ENCODE data around the gene ARHGEF16. TPM values are rescaled to one million over a fixed set of nuclear protein-coding genes. Genes with fewer than 3 reads are reported as not detected.

The ARHGEF16 gene
- total RNA-seq, 1 experiment from 2014 or later, result 10.1 TPM

GRCh38 chr1:3425486-3426215, 28.8 kb upstream of the ARHGEF16 start:
- H3K4me3 ChIP-seq (ENCODE audit: low read depth in 2 of 2, low read length in 2 of 2), result no peak overlapping the region
- in situ Hi-C loops (cut with HindIII; ENCODE audit: low pct_unique_long_range_greater_than_20kb, low sequenced_read_pairs), result no loop called here
- no peak for TF ChIP-seq REST (IDR thresholded peaks at IDR 0.05; ENCODE audit: insufficient read depth in 1 of 2, low read depth in 2 of 2, low read length in 1 of 2)
- no peak for TF ChIP-seq POLR2AphosphoS5 (IDR thresholded peaks at IDR 0.05; ENCODE audit: low read depth, low read length)
- no peak for TF ChIP-seq TCF7L2 (IDR thresholded peaks at IDR 0.05; ENCODE audit: low read depth, low read length)
- TF ChIP-seq, protein P1, sequence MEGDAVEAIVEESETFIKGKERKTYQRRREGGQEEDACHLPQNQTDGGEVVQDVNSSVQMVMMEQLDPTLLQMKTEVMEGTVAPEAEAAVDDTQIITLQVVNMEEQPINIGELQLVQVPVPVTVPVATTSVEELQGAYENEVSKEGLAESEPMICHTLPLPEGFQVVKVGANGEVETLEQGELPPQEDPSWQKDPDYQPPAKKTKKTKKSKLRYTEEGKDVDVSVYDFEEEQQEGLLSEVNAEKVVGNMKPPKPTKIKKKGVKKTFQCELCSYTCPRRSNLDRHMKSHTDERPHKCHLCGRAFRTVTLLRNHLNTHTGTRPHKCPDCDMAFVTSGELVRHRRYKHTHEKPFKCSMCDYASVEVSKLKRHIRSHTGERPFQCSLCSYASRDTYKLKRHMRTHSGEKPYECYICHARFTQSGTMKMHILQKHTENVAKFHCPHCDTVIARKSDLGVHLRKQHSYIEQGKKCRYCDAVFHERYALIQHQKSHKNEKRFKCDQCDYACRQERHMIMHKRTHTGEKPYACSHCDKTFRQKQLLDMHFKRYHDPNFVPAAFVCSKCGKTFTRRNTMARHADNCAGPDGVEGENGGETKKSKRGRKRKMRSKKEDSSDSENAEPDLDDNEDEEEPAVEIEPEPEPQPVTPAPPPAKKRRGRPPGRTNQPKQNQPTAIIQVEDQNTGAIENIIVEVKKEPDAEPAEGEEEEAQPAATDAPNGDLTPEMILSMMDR (IDR thresholded peaks at IDR 0.05), result no peak
- TF ChIP-seq SIN3A (IDR thresholded peaks at IDR 0.05; ENCODE audit: borderline replicate concordance, insufficient read depth, low read depth, low read length), result no peak
- POLR2A ChIA-PET, result no interaction called here
- H3K9me3 ChIP-seq (ENCODE audit: control insufficient read depth, insufficient read depth, low read depth, low read length), result no peaks in the 10 kb centered on the region
- DNase-seq (ENCODE audit: low read depth, low spot score), result no peak
- H3K4me1 ChIP-seq (ENCODE audit: control insufficient read depth, insufficient read depth, low read length), result no peaks in the 10 kb centered on the region
- H3K27ac ChIP-seq (ENCODE audit: low read length), result no peak overlapping the region
- ATAC-seq, result no peak
- intact Hi-C loops (cut with micrococcal nuclease; ENCODE audit: unreplicated experiment), result no loop called here
- CTCF ChIA-PET, result interaction anchor here (0.6 to 1.0 kb wide), 4 partner anchors 76 to 357 kb away, joined by 3 to 8 read pairs (median 6); no protein-coding TSS in a partner anchor
- H3K36me3 ChIP-seq (ENCODE audit: control insufficient read depth, insufficient read depth, low read length), result peaks cover 6% of the 10 kb centered on the region; the same call in 1 of the 2 replicates
- no peaks in the 10 kb centered on the region for H3K27me3 ChIP-seq (ENCODE audit: control insufficient read depth, insufficient read depth, low read length)
- no TSS peak for BruUV-seq (replicated peaks)

DNA sequence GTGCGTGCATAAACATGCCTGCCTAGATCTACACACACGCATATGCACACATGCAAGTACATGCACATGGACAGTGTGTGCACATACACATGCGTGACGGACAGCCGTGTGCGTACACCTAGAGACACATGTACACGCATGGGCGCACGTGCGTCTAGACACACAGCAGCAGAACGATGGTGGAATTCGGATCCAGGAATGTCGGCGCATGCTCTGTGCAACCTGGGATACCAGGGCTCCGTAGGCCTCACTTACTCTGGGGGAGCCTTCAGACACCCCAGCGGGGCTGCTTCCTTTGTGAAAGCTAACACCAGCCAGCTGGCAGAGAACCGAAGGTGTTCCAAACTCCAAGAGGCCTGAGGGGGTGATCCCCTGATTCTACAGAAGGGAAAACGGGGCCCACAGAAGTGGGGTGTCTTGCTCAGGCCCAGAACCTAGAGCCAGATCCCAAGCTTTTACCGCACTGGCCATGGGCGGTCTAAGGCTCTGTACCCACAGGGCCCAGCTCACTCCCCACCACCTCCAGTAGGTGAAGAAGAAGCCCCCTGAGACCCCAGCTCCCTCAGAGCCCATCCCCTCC, 27.4 kb upstream of the ARHGEF16 start:
- H3K27me3 ChIP-seq (ENCODE audit: control insufficient read depth, insufficient read depth, low read length), result no peaks in the 10 kb centered on the region

More for the DNA sequence above, 27.4 kb upstream of the ARHGEF16 start:
- no peak overlapping the region for H3K27ac ChIP-seq (ENCODE audit: low read length)
- in situ Hi-C loops (cut with HindIII; ENCODE audit: low pct_unique_long_range_greater_than_20kb, low sequenced_read_pairs), result no loop called here
- POLR2A ChIA-PET, result interaction anchor here (0.6 kb wide), 1 partner anchor 150 kb away, joined by 4 read pairs; no protein-coding TSS in a partner anchor
- intact Hi-C loops (cut with micrococcal nuclease; ENCODE audit: unreplicated experiment), result no loop called here
- no peak for TF ChIP-seq TCF7L2 (IDR thresholded peaks at IDR 0.05; ENCODE audit: low read depth, low read length)
- TF ChIP-seq POLR2AphosphoS5 (IDR thresholded peaks at IDR 0.05; ENCODE audit: low read depth, low read length), result no peak
- no peak for TF ChIP-seq REST (IDR thresholded peaks at IDR 0.05; ENCODE audit: insufficient read depth in 1 of 2, low read depth in 2 of 2, low read length in 1 of 2)
- TF ChIP-seq, protein P1 (IDR thresholded peaks at IDR 0.05), result no peak
- TF ChIP-seq SIN3A (IDR thresholded peaks at IDR 0.05; ENCODE audit: borderline replicate concordance, insufficient read depth, low read depth, low read length), result no peak
- H3K36me3 ChIP-seq (ENCODE audit: control insufficient read depth, insufficient read depth, low read length), result peaks cover 6% of the 10 kb centered on the region; the same call in 1 of the 2 replicates
- no peak overlapping the region for H3K4me3 ChIP-seq (ENCODE audit: low read depth in 2 of 2, low read length in 2 of 2)
- no peaks in the 10 kb centered on the region for H3K4me1 ChIP-seq (ENCODE audit: control insufficient read depth, insufficient read depth, low read length)
- no TSS peak for BruUV-seq (replicated peaks)
- no peaks in the 10 kb centered on the region for H3K9me3 ChIP-seq (ENCODE audit: control insufficient read depth, insufficient read depth, low read depth, low read length)
- CTCF ChIA-PET, result no interaction called here
- DNase-seq (ENCODE audit: low read depth, low spot score) (no peak), ATAC-seq (no peak)
